Tibial artery (tissue), 4 donors: ENCODE data around the gene ARFGAP2.
A peak's percentile ranks its signal among the peaks of the same experiment; 100 is the strongest.

Experiments used
- DNase-seq, 2 donors: peaks; one replicate each; pipeline ENCODE4 v3.0.0-alpha.2; 2019
- H3K27ac ChIP-seq, 2 donors: fragments of 200-600 bp; sonication (generic) in 1 of 2; 1 replicate in 1 of 2; 2 replicates in 1 of 2; pipeline ENCODE4 v1.5.1; 2018 to 2019; ENCODE audit warnings: mild to moderate bottlenecking in 1 of 2
- H3K27me3 ChIP-seq, 2 donors: fragments of 200-600 bp; sonication (generic) in 1 of 2; one replicate each; pipeline versions ENCODE4 v1.5.1 to v1.6.0; 2016 to 2019
- H3K36me3 ChIP-seq, 3 donors: fragments of 200-600 bp; sonication (generic) in 2 of 3; one replicate each; pipeline ENCODE4 v1.5.1; 2016 to 2019; ENCODE audit warnings: mild to moderate bottlenecking in 2 of 3
- H3K4me1 ChIP-seq, 4 donors: fragments of 200-600 bp; sonication (generic) in 2 of 4; 1 replicate in 3 of 4; 2 replicates in 1 of 4; pipeline ENCODE4 v1.5.1; 2016 to 2019
- H3K4me3 ChIP-seq, 2 donors: fragments of 200-600 bp; sonication (generic) in 1 of 2; 1 replicate in 1 of 2; 2 replicates in 1 of 2; pipeline ENCODE4 v1.5.1; 2018 to 2019; ENCODE audit warnings: mild to moderate bottlenecking in 2 of 2
- H3K9me3 ChIP-seq, 3 donors: fragments of 200-600 bp; sonication (generic) in 1 of 3; one replicate each; pipeline ENCODE4 v1.5.1; 2016 to 2019
- intact Hi-C: fragments of 100-400 bp; cut with DNase I; formaldehyde crosslinking; loops from one replicate; pipeline ENCODE4 v1.15.0; 2023; ENCODE audit warnings: low total_unique reads
- TF ChIP-seq, protein P1 (sequence below), 2 experiments: fragments of 200-600 bp in 1 of 2; fragments of 450-650 bp in 1 of 2; IDR thresholded peaks; one replicate each; pipeline ENCODE4 v1.5.1; 2017 to 2019; ENCODE audit warnings: antibody characterized with exemption in 2 of 2, mild to moderate bottlenecking in 1 of 2, moderate library complexity in 1 of 2

Gene ARFGAP2

GRCh38 chr11:47185305-47186075, 8.8 kb upstream of the ARFGAP2 start:
- intact Hi-C loops, result no loop called here
- no peaks in the 10 kb centered on the region for H3K27me3 ChIP-seq
- peak in 1 of 2 donors; percentile 90 for DNase-seq

DNA sequence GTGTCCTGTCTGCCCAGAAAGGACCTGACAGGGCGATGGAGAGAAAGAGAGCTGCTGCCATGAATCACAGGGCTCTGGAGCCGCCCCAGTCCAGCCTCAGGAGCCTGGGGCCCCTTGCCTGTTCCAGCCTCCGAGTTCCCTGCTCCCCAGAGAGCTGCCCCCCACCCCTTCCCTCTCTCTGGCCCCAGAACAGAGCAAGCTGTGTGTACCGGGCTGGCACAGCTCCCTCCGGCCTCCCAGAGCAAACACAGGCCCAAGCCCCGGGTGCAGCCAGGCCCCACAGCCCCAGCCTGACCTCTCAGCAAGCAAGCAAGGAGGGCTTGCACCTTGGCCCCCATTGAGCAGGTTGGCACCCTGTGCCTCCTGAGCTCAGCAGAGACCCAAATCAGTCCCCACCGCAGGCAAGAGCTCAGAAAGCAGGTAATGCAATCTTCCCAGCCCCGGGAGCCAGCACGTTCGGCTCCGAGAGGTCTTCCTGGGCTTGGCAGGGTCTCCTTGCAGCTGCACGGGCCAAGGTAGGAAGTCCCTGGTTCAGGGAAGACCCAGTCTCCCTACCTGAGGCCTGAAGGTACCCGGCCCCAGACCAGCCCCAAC, 8.1 kb upstream of the ARFGAP2 start:
- H3K9me3 ChIP-seq, result no peaks in the 10 kb centered on the region
- intact Hi-C loops, result loop anchor here (5.0 kb wide), 1 partner anchor 67 kb away; no protein-coding TSS in a partner anchor
- H3K27me3 ChIP-seq, result no peaks in the 10 kb centered on the region
- H3K36me3 ChIP-seq, result peaks cover 0 to 30% (median 7%) of the 10 kb centered on the region in 3 donors
- H3K4me3 ChIP-seq, result peak overlapping the region; percentile 81 to 83
- H3K4me1 ChIP-seq, result peaks cover 0 to 54% (median 44%) of the 10 kb centered on the region in 4 donors
- DNase-seq, result peak in 1 of 2 donors; percentile 83
- peak overlapping the region; percentile 95 to 97 for H3K27ac ChIP-seq
- TF ChIP-seq, protein P1, sequence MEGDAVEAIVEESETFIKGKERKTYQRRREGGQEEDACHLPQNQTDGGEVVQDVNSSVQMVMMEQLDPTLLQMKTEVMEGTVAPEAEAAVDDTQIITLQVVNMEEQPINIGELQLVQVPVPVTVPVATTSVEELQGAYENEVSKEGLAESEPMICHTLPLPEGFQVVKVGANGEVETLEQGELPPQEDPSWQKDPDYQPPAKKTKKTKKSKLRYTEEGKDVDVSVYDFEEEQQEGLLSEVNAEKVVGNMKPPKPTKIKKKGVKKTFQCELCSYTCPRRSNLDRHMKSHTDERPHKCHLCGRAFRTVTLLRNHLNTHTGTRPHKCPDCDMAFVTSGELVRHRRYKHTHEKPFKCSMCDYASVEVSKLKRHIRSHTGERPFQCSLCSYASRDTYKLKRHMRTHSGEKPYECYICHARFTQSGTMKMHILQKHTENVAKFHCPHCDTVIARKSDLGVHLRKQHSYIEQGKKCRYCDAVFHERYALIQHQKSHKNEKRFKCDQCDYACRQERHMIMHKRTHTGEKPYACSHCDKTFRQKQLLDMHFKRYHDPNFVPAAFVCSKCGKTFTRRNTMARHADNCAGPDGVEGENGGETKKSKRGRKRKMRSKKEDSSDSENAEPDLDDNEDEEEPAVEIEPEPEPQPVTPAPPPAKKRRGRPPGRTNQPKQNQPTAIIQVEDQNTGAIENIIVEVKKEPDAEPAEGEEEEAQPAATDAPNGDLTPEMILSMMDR (IDR thresholded peaks at IDR 0.05), result no peak

More at GRCh38 chr11:47185305-47186075, 8.8 kb upstream of the ARFGAP2 start:
- TF ChIP-seq, protein P1 (IDR thresholded peaks at IDR 0.05), result no peak
- Histone ChIP-seq H3K36me3 (peaks cover 0 to 23% (median under 1%) of the 10 kb centered on the region in 3 donors), H3K27ac (peak overlapping the region; percentile 95 to 97), H3K4me3 (peak overlapping the region; percentile 81 to 83), H3K4me1 (peaks cover 0 to 54% (median 44%) of the 10 kb centered on the region in 4 donors), H3K9me3 (no peaks in the 10 kb centered on the region)

GRCh38 chr11:47183969-47184368, 7.3 kb upstream of the ARFGAP2 start:
- peak overlapping the region; percentile 95 to 97 for H3K27ac ChIP-seq
- H3K9me3 ChIP-seq, result no peaks in the 10 kb centered on the region
- H3K27me3 ChIP-seq, result no peaks in the 10 kb centered on the region
- no peak for DNase-seq
- H3K4me3 ChIP-seq, result peak overlapping the region in 1 of 2 donors; percentile 83
- peaks cover 0 to 46% (median 39%) of the 10 kb centered on the region in 4 donors for H3K4me1 ChIP-seq
- peaks cover 0 to 38% (median 10%) of the 10 kb centered on the region in 3 donors for H3K36me3 ChIP-seq
- intact Hi-C loops, result loop anchor here (5.0 kb wide), 1 partner anchor 68 kb away; no protein-coding TSS in a partner anchor
- TF ChIP-seq, protein P1 (IDR thresholded peaks at IDR 0.05), result no peak

DNA sequence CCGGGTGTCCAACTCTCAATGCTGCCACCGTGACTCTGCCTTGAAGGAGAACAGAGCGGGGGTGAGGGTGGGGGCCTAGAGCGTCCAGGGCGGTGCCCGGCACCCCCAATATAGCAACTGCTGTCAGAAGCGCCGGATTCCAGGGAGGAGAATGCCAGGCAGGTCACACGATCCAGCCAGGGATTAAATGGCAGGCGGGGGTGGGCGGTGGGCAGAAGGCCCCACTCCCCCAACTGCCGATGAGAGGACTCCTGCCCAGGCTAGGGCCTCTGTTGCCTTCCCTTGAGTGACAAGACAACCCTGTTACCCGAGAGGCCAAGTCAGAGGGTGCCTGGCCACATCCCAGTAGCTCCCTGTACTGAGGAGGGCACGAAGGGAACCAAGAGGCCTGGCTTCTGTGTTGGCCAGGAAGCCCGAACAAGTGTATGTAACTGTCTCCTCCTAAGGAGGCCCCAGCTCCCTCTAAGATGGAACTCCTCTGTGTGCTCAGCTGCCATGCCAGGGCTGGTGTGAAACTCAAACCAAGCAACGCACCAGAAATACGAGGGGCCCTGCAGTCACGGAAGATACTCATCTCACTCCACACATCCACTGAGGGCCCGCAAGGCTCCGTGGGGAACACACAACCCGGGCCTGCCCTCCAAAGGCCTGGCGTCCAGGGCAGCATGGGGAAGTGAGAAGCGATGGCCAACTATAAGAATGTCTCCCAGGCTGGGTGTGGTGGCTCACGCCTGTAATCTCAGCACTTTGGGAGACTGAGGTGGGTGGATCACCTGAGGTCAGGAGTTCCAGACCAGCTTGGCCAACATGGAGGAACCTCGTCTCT, 6.6 kb upstream of the ARFGAP2 start:
- DNase-seq, result no peak
- Histone ChIP-seq H3K4me3 (no peak overlapping the region), H3K27me3 (no peaks in the 10 kb centered on the region), H3K9me3 (no peaks in the 10 kb centered on the region), H3K4me1 (peaks cover 0 to 41% (median 37%) of the 10 kb centered on the region in 4 donors), H3K36me3 (peaks cover 0 to 40% (median 10%) of the 10 kb centered on the region in 3 donors), H3K27ac (peak overlapping the region; percentile 95 to 97)
- TF ChIP-seq, protein P1 (IDR thresholded peaks at IDR 0.05), result no peak
- intact Hi-C loops, result loop anchor here (5.0 kb wide), 1 partner anchor 69 kb away; no protein-coding TSS in a partner anchor

GRCh38 chr11:47182380-47182779, 5.7 kb upstream of the ARFGAP2 start:
- peak overlapping the region in 1 of 2 donors; percentile 97 for H3K27ac ChIP-seq
- H3K9me3 ChIP-seq, result no peaks in the 10 kb centered on the region
- H3K27me3 ChIP-seq, result no peaks in the 10 kb centered on the region
- intact Hi-C loops, result loop anchor here (5.0 kb wide), 1 partner anchor 70 kb away; no protein-coding TSS in a partner anchor
- peaks cover 0 to 40% (median 10%) of the 10 kb centered on the region in 3 donors for H3K36me3 ChIP-seq
- H3K4me3 ChIP-seq, result no peak overlapping the region
- TF ChIP-seq, protein P1 (IDR thresholded peaks at IDR 0.05), result no peak
- H3K4me1 ChIP-seq, result peaks cover 0 to 41% (median 37%) of the 10 kb centered on the region in 4 donors
- no peak for DNase-seq
